HG03439 (cell line): ENCODE measurements around the gene MRM2.

ENCODE experiments used
- ATAC-seq: cut with Tn5 transposase; IDR thresholded peaks from one replicate; pipeline ENCODE4 v1.9.1; 2021; ENCODE audit warnings: mild to moderate bottlenecking, moderate library complexity; ENCODE audit not compliant: unreplicated experiment

MRM2 gene

DNA sequence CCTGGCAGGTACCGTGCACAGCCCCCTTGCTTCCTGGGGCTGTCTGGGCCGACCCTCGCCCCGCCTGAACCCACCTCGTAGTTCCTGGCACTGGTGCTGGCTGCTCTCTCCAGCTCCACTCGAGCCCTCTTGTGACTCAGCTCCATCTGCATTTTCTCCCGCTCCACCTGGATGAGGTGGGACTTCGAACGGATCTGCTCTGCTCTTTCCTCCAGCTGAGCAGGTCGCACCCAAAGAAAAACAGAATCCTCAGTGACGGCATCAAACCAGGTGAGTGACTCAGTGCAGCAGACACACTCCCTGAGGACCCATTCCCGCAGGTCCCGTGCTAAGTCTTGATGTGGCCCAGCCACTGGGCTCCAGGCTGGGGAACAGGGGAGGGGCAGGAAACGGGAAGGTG lies 16.7 kb downstream of the MRM2 start:
- ATAC-seq = no peak

DNA sequence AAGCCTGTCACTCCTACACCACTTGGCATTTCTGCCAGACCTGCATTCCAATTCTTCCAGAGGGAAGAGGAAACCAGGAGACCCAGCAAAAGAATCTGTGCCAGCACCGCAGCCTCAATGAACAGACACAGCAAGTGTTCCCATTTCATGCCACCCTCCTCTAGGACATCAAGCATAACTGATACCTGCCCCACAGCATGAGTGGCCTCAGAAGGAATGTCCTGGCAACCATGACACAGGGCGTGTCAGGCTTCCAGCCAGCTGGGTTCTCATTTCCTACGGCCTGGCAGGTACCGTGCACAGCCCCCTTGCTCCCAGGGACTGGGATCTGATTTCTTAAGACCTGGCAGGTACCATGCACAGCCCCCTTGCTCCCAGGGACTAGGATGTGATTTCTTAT lies 17.1 kb downstream of the MRM2 start:
- no peak for ATAC-seq

DNA sequence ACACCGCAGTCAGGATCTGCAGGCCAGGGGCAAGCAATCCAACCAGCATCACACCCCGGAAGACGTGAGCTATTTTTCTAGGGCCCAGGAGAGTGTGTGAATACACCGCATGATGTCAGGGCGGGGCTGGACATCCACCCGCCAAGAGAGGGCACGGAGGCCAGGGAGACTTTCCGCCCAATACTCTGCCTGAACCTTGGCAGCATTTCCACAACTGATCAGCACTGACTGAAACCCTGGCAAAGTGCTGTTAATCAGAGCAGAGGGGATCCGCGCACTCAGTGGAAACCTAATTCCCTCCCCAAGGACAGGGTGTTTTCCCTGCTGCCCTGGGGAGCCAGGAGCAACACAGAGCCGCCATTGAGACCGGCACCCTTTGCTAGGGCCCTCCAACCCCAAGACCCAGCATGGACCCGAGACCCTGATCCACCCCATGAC lies 17.5 kb downstream of the MRM2 start:
- ATAC-seq = no peak

GRCh38 chr7:2223321-2223720 lies 18.7 kb downstream of the MRM2 start:
- no peak for ATAC-seq

DNA sequence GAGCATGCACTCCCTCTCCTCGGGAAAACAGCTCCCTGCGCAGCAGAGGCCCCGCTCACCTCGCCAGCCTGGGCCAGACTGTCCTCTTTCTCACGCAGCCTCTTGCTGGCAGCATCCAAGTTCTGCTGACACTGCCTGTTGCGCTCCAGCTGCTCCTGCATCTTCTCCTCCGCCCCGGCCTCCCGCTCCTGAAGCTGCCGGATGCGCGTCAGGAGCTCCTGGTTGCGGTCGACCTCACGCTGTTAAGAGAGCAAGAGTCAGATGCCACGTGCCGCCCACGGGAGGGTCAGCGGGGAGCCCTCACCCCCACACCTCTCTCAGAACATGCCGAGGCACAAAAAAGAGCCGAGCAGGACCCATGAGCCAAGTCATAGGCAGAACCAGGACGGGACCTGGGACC lies 19.5 kb downstream of the MRM2 start:
- ATAC-seq = no peak

DNA sequence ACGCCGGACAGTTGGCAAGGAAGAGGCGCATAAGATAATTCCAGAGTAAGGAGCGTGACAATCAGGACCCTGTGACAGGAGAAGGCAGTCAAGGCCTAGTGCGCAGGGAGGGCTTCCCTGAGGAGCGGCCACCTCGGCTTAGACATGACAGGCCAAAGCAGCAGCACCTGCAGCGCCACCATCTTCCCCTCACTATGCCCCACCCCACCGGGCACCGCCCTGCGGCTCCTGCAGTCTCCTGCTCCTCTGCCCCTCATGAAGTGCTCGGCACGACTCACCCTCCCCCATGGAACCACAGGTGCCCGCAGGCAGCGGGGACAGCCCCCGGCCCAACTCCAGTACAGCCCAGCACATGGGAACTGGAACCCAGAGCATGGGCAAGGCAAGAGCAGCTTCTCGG lies 21.1 kb downstream of the MRM2 start:
- ATAC-seq = no peak

- ATAC-seq = no peak
Observed at GRCh38 chr7:2220506-2220905, 21.5 kb downstream of the MRM2 start.

DNA sequence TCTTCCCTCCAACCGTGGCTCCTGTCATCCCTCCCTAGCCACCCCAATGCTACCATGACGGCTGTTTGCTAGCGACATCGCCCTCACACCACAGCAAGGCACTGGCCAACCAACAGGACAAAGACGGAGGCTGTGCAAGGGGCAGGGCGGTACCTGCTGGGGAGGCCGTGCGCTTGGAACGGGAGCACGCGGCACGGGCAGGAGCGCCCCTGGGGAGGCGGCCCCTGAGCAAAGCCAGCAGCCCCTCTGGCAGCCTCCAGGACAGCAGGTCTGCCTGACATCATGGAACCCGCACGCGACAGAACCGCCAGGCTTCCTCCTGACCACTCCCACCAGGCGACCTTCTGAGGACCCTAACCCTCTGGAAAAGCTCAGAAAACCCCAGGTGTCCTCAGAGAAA lies 22.0 kb downstream of the MRM2 start:
- no peak for ATAC-seq

DNA sequence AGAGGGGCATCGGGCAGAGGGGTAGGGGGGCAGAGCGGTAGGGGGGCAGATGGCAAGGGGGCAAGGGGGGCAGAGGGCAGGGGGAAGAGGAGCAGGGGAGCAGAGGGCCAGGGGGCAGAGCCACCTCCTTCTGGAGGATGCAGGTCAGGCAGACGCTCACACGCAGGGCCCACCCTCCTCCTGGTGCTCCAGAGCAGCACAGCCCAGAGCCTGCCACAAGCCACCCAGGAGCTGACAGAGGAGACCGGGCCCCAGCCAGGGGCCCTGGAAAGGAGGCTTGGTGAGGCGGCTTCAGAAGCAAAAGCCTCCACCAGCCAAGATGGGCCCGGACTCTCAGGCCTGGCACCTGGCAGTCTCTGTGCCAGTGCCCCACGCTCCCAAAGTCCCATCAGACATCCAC lies 22.4 kb downstream of the MRM2 start:
- ATAC-seq = no peak

GRCh38 chr7:2219136-2219535 lies 22.9 kb downstream of the MRM2 start:
- ATAC-seq = no peak

DNA sequence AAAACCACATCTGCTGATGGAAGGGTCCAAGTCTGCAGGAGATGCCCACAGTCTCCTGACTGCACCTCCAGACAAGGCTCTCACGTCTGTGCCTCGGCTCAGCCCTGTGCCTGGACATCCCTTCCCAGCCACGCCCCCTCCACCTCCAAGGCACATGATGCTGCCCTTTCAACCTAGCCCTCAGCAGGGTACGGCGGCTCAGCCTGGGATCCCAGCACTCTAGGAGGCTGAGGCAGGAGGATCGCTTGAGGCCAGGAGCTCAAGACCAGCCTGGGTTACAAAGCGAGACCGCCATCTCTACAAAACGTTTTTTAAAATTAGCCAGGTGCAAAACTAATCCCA lies 23.6 kb downstream of the MRM2 start:
- no peak for ATAC-seq

DNA sequence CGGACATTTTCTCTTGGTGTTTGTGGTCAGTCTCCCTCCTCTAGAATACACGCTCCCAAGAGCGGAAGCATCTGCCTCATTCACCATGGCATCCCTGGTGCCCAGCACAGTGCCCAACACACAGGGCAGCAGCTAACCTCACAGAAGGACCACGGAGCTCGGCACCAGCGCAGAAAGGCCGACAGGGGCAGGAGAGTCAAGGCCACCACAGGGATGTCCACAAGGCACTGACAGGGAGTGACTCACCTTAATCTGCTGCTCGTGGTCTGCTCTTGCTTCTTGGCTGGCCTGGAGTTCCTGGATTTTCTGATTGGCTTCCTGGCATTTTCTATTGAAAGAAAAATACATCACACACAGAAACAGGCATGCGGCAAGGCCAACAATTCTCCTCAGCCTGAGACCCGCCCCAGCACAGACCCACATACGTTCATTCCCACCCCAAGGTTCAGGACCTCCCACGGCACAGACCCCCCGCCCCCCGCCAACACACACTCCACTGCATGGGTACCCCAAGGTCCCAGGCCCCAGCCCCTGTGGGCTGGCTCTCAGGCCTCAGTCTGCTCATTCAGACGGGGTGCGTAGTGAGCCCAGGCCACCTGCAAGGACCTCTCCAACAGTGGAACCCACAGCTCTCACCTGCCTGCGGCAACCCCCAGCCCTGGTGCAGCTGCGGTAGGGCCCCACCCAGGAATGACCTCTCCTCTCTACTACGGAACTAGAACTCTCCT lies 24.1 kb downstream of the MRM2 start:
- ATAC-seq = no peak

DNA sequence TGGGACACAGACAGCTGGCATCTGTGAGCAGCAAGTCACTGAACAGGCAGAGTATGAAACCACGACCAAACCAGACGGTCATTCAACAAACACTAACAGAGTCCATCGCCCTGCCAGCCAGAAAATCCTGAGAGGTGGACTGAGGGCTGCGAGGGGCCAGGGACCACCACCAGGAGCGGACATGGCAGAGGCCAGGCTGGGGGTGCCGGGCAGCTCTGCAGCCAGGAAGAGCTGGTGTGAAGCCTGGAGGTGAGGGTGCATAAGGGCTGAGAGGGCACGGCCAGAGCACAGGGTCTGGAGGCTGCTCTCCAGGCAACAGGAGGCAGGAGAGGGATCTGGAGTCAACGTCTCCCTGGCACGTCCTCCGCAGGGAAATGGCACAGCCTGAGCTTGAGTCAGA lies 24.8 kb downstream of the MRM2 start:
- no peak for ATAC-seq

GRCh38 chr7:2215851-2216250 lies 26.2 kb downstream of the MRM2 start:
- ATAC-seq = no peak

- no peak for ATAC-seq
Observed at GRCh38 chr7:2214636-2215035, 27.4 kb downstream of the MRM2 start.

DNA sequence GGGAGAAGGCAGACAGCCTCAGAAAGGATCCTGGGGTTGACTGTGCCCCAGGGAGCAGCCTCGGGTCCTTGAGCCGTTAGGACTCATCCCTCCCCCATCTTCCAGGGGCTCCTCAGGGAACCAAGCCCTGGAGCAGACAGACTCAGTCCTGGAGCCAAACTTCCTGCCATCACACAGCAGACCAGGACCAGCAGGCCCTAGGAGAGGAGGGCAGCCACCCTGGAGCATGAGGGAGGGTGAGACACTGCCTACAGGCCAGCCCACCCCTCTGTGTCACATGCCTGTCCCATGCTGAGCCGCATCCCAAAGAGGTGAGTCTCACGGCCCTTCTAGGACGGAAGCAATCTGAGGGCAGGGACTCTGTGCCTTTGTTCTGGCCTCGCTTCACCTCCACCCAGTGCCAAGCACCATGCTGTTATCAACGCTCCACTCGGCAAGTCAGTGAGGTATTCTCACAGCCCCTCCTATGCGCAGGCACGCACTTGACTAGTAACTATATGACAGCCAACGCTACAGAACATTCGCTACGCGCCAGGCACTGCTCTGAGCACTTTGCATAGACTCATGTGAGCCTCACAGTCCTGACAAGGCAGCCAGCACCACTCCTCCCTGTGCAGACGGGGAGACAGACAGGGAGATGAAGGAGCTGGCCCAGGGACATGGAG lies 28.3 kb downstream of the MRM2 start:
- no peak for ATAC-seq

GRCh38 chr7:2212906-2213305 lies 29.1 kb downstream of the MRM2 start:
- no peak for ATAC-seq

GRCh38 chr7:2211926-2212325 lies 30.1 kb downstream of the MRM2 start:
- no peak for ATAC-seq

DNA sequence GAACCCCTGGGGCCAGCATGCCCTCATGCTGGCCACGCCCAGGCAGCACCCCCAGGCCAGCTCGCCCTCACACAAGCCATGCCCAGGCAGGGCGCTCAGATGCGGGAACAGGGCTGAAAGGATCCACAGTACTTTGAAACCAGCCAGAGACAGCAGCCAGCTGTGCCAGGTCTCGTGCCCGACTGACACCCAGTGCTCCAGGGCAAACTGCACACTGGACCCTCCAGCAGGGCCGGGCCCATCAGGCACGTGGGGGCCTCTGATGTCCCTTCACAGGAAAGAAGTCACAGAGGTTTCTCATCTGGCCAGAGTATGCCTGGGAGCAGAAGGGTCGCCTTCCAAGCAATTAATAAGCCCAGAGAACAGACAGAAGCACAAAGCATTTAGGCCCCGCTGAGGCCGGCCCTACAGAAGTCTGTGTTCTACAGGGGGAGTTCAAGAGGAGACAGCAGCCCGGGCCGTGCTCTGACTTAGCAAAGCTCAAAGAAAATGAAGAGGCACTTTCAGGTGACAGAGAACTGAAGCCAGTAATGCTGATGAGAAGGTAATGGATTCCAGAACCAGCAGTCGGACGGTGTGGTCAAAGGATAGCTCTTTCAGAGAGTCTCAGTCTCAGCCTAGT lies 30.6 kb downstream of the MRM2 start:
- ATAC-seq = no peak

DNA sequence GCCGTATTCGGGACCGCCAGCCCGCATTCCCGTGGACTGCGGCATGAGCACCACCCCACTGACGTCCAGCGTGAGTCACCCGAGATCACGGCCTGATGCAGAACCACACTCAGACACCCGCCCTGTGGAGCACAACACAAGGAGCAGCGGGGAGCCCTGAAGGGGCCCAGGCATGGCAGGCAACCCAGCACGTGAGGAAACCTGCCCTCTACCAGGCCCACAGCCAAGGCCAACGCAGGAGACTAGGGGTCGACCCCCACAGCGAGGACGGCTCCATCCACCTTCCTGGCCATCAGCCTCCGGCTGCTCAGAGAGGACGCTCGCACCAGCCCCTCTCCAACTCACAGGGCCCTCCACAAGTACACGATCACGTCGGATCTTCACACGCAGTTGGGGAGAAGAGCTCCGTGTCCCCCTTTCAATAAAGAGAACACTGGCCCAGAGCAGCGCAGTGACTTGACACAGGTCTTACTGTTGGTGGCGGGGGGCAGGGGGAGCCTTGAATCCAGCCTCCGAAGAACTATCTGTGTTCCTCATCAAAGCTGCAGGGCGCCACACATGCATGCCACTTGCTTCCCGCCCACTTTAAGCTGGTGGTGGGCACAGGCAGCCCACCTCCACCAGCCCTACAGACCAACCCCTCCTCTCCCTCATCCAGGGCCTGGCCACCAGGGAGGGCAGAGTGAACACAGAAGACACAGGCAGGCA lies 31.3 kb downstream of the MRM2 start:
- no peak for ATAC-seq

GRCh38 chr7:2209961-2210323 lies 32.1 kb downstream of the MRM2 start:
- ATAC-seq = no peak
